Stimulated activated naive CD8-positive, alpha-beta T cell treated with anti-CD3 and anti-CD28 coated beads, Interleukin-15, Interleukin-2, amounts not matched to agents 100 U/mL and 50 U/mL, for 24 hours (primary cell): Measurements from ENCODE around the gene OTUD4.
"Not testable (repeated sequence)": the region's sequence is repeated elsewhere in the genome, so short reads cannot be mapped to it uniquely, and the experiment has no call there.

Experiments
- ATAC-seq: fragments of 150-1000 bp; cut with Tn5 transposase; one replicate; pipeline ENCODE4 v1.10.0; 2021
- DNase-seq: peaks from one replicate; pipeline ENCODE4 v3.0.0; 2021

OTUD4 gene

GRCh38 chr4:145179861-145180297 is 510 bp downstream of the OTUD4 start:
- not testable (repeated sequence) for DNase-seq
- peak; percentile 10 for ATAC-seq

- peak; percentile 36 for ATAC-seq
- DNase-seq: peak; percentile 84
Measured at GRCh38 chr4:145179281-145179860, 1.0 kb downstream of the OTUD4 start.

- DNase-seq (peak; percentile 16), ATAC-seq (no peak)
Measured at GRCh38 chr4:145178740-145179280, 1.6 kb downstream of the OTUD4 start.

- ATAC-seq (no peak), DNase-seq (no peak)
Measured at GRCh38 chr4:145177906-145178538, 2.4 kb downstream of the OTUD4 start.

GRCh38 chr4:145177511-145177905 is 2.9 kb downstream of the OTUD4 start:
- DNase-seq: no peak
- no peak for ATAC-seq

GRCh38 chr4:145176641-145177432 is 3.6 kb downstream of the OTUD4 start:
- ATAC-seq: no peak
- no peak for DNase-seq

- DNase-seq (no peak), ATAC-seq (no peak)
Measured at GRCh38 chr4:145171911-145172310, 8.5 kb downstream of the OTUD4 start.

GRCh38 chr4:145170223-145170622 is 10.2 kb downstream of the OTUD4 start:
- ATAC-seq (no peak), DNase-seq (no peak)

- DNase-seq (no peak), ATAC-seq (no peak)
Measured at GRCh38 chr4:145168581-145169187, 11.7 kb downstream of the OTUD4 start.

GRCh38 chr4:145167887-145168286 is 12.5 kb downstream of the OTUD4 start:
- ATAC-seq (no peak), DNase-seq (no peak)

GRCh38 chr4:145161549-145161948 is 18.8 kb downstream of the OTUD4 start:
- ATAC-seq (no peak), DNase-seq (no peak)

- ATAC-seq (no peak), DNase-seq (no peak)
Measured at GRCh38 chr4:145156986-145157385, 23.4 kb downstream of the OTUD4 start.

- ATAC-seq: no peak
- no peak for DNase-seq
Measured at GRCh38 chr4:145155268-145155870, 25.0 kb downstream of the OTUD4 start.

- DNase-seq (no peak), ATAC-seq (peak; percentile 36)
Measured at GRCh38 chr4:145154573-145154972, 25.8 kb downstream of the OTUD4 start.

GRCh38 chr4:145153904-145154298 is 26.5 kb downstream of the OTUD4 start:
- no peak for DNase-seq
- ATAC-seq: no peak

GRCh38 chr4:145153181-145153903 is 27.0 kb downstream of the OTUD4 start:
- ATAC-seq (no peak), DNase-seq (no peak)

GRCh38 chr4:145148980-145149379 is 31.4 kb downstream of the OTUD4 start:
- ATAC-seq (no peak), DNase-seq (no peak)

GRCh38 chr4:145136219-145136618 is 44.2 kb downstream of the OTUD4 start:
- ATAC-seq, DNase-seq: not testable (repeated sequence)

- DNase-seq (peak; percentile 13), ATAC-seq (peak; percentile 63)
Measured at GRCh38 chr4:145132511-145133098, 47.8 kb downstream of the OTUD4 start.

- ATAC-seq: no peak
Measured at GRCh38 chr4:145131848-145132247, 48.5 kb downstream of the OTUD4 start.

GRCh38 chr4:145130788-145131399 is 49.5 kb downstream of the OTUD4 start:
- DNase-seq (no peak), ATAC-seq (peak; percentile 40)

More at GRCh38 chr4:145131848-145132247, 48.5 kb downstream of the OTUD4 start:
- no peak for DNase-seq
